ENCODE data around the gene MEIS1. TPM values are rescaled to one million over a fixed set of nuclear protein-coding genes. Genes with fewer than 3 reads are reported as not detected.

MEIS1 gene
- total and polyA plus RNA-seq, 2 of the 8 experiments (the other 6 are each of a cell fraction or from before 2014, with no cell fraction given): 0.17 to 1.2 TPM

DNA sequence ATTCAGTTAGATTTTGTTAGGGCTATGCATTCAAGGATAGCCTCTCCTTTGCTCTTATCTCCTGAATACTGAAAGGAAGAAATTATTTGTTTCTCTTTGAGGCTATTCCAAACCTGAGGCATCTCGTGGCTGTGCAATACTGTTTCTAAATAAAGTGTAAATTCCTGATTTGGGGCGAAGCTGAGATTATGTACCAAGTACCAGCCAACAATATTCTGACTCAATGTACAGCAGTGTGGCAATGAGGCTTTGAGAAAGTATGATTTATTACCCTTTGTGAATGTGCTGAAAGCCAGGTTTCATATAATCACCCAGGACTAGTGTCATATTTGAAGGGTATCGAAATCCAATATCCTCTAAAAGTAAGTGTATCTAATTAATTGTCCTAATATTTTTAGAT, 113.5 kb downstream of the MEIS1 start:
- peaks cover 0 to 2% (median 0%) of the 10 kb centered on the region in 4 experiments; a peak in 2 of 7 replicates for H3K4me1 ChIP-seq (replicated peaks in 1 of 4; ENCODE audit: control insufficient read depth in 3 of 4, insufficient read depth in 4 of 4, low read length in 3 of 4)
- no peak overlapping the region for H3K56ac ChIP-seq (replicated peaks; ENCODE audit: insufficient read length, low read depth, low read length)
- H3K79me2 ChIP-seq (ENCODE audit: control insufficient read depth in 1 of 2, insufficient read depth in 2 of 2, low read length in 2 of 2): no peaks in the 10 kb centered on the region
- H2BK12ac ChIP-seq (ENCODE audit: low read depth, low read length): no peak overlapping the region
- CTCF ChIA-PET (ENCODE audit: partially characterized antibody): interaction anchor here (2.9 kb wide), 1 partner anchor 11 kb away, joined by 5 read pairs; no protein-coding TSS in a partner anchor
- H3K9ac ChIP-seq (replicated peaks in 1 of 4; ENCODE audit: extremely low read depth in 1 of 4, low read depth in 3 of 4, low read length in 3 of 4): no peak overlapping the region
- H3K18ac ChIP-seq (ENCODE audit: extremely low read depth, low read length): no peak overlapping the region
- no peak overlapping the region for H4K5ac ChIP-seq (ENCODE audit: insufficient read length, low read depth, low read length)
- no peak for FAIRE-seq
- no peak overlapping the region for H4K91ac ChIP-seq (replicated peaks; ENCODE audit: insufficient read length, low read length)
- no peak overlapping the region for H4K8ac ChIP-seq (ENCODE audit: extremely low read depth, insufficient read depth, low read length)
- H2BK20ac ChIP-seq (ENCODE audit: low read length): no peak overlapping the region
- TF ChIP-seq KDM1A (IDR thresholded peaks at IDR 0.05; ENCODE audit: borderline replicate concordance, low read length) (no peak), CEBPB (IDR thresholded peaks at IDR 0.05; ENCODE audit: low read depth, low read length) (no peak), SP4 (IDR thresholded peaks at IDR 0.05; ENCODE audit: low read length) (no peak), POLR2AphosphoS5 (IDR thresholded peaks at IDR 0.05; ENCODE audit: low read depth, low read length) (no peak), SRF (IDR thresholded peaks at IDR 0.05; ENCODE audit: low read depth, low read length) (no peak), TBP (IDR thresholded peaks at IDR 0.05; ENCODE audit: low read depth, low read length) (no peak), SP1 (IDR thresholded peaks at IDR 0.05; ENCODE audit: low read depth, low read length) (no peak), SIRT6 (IDR thresholded peaks at IDR 0.05; ENCODE audit: low read length) (no peak), HDAC2 (IDR thresholded peaks at IDR 0.05; ENCODE audit: borderline replicate concordance in 1 of 2, low read depth in 2 of 2, low read length in 2 of 2) (no peak), POLR2A (IDR thresholded peaks at IDR 0.05; ENCODE audit: control extremely low read depth in 1 of 2, low read depth in 2 of 2, low read length in 2 of 2) (no peak), RFX5 (IDR thresholded peaks at IDR 0.05; ENCODE audit: borderline replicate concordance, low read depth, low read length) (no peak), NRF1 (IDR thresholded peaks at IDR 0.05; ENCODE audit: low read depth, low read length) (no peak), ZNF274 (IDR thresholded peaks at IDR 0.05; ENCODE audit: borderline replicate concordance, extremely low read depth, low read length) (no peak), TEAD4 (IDR thresholded peaks at IDR 0.05; ENCODE audit: low read depth, low read length) (no peak)
- no peak overlapping the region for H2BK15ac ChIP-seq (ENCODE audit: low read length)
- no peaks in the 10 kb centered on the region for H3K79me1 ChIP-seq (ENCODE audit: low read depth, low read length)
- no peaks in the 10 kb centered on the region for H3K27me3 ChIP-seq (replicated peaks in 1 of 4; ENCODE audit: control insufficient read depth in 3 of 4, extremely low read depth in 1 of 4, insufficient read depth in 3 of 4, low read length in 3 of 4)
- H2AFZ ChIP-seq (ENCODE audit: low read length): no peak overlapping the region
- H3K4ac ChIP-seq (replicated peaks; ENCODE audit: insufficient read length, low read depth, low read length): no peak overlapping the region
- POLR2A ChIA-PET (ENCODE audit: partially characterized antibody): no interaction called here
- H3K23ac ChIP-seq (ENCODE audit: insufficient read length): no peak overlapping the region
- WGBS, 2 experiments (ENCODE audit: extremely low coverage in 1 of 2, insufficient coverage in 1 of 2, insufficient read length in 1 of 2, insufficient replicate concordance in 2 of 2, low coverage in 1 of 2, low lambda C conversion rate in 2 of 2, missing lambda C conversion rate in 1 of 2): 91% methylated on average over 3 of the region's 3 CpGs; no CpG with 5 or more reads in 1 of the 2 experiments
- H4K20me1 ChIP-seq (replicated peaks in 1 of 2; ENCODE audit: control insufficient read depth in 1 of 2, insufficient read depth in 2 of 2, low read length in 2 of 2): no peaks in the 10 kb centered on the region
- no peaks in the 10 kb centered on the region for H3K36me3 ChIP-seq (ENCODE audit: control insufficient read depth in 2 of 4, insufficient read depth in 4 of 4, low read length in 3 of 4)
- DNase-seq (ENCODE audit: low read depth in 1 of 2, low spot score in 2 of 2): no peak
- H3K4me3 ChIP-seq (ENCODE audit: extremely low read depth in 1 of 4, insufficient read depth in 2 of 4, low read depth in 3 of 4, low read length in 4 of 4): no peak overlapping the region
- H2AK5ac ChIP-seq (ENCODE audit: low read depth, low read length): no peak overlapping the region
- H3K4me2 ChIP-seq (ENCODE audit: insufficient read depth in 1 of 2, low read depth in 2 of 2, low read length in 2 of 2): no peak overlapping the region
- H3K9me3 ChIP-seq (ENCODE audit: insufficient read depth in 2 of 2, low read depth in 1 of 2, low read length in 1 of 2): no peaks in the 10 kb centered on the region
- H3K14ac ChIP-seq (ENCODE audit: insufficient read length): no peak overlapping the region
- H2BK5ac ChIP-seq (ENCODE audit: low read depth, low read length): no peak overlapping the region
- H3K27ac ChIP-seq (ENCODE audit: low read depth, low read length): no peak overlapping the region
- H3K23me2 ChIP-seq (ENCODE audit: low read depth, low read length): no peaks in the 10 kb centered on the region
- no peak overlapping the region for H2BK120ac ChIP-seq (replicated peaks; ENCODE audit: low read depth, low read length)

Data from H1 (cell line).